Skeletal muscle satellite cell (primary cell): ENCODE measurements around the gene E2F3.

Source experiments
- H3K27me3 ChIP-seq: 2 replicates; pipeline ENCODE4 v1.7.0; 2013; ENCODE audit warnings: low read length; ENCODE audit not compliant: control insufficient read depth, insufficient read depth
- H3K36me3 ChIP-seq: 2 replicates; pipeline ENCODE4 v1.7.0; 2013; ENCODE audit warnings: mild to moderate bottlenecking, control low read depth, low read length; ENCODE audit not compliant: insufficient read depth
- H3K4me1 ChIP-seq: 2 replicates; pipeline ENCODE4 v1.7.0; 2013; ENCODE audit warnings: low read length; ENCODE audit not compliant: control insufficient read depth, insufficient read depth
- H3K4me2 ChIP-seq: 2 replicates; pipeline ENCODE4 v1.7.0; 2013; ENCODE audit warnings: mild to moderate bottlenecking, low read length
- H3K4me3 ChIP-seq: 2 replicates; pipeline ENCODE4 v1.7.0; 2013; ENCODE audit warnings: low read length
- H3K9ac ChIP-seq: 2 replicates; pipeline ENCODE4 v1.7.0; 2013; ENCODE audit warnings: mild to moderate bottlenecking, low read depth, low read length, moderate library complexity
- H3K9me3 ChIP-seq: replicated peaks from 2 replicates; pipeline ENCODE4 v1.7.0; 2013; ENCODE audit warnings: mild to moderate bottlenecking, control low read depth, low read length

E2F3 gene

DNA sequence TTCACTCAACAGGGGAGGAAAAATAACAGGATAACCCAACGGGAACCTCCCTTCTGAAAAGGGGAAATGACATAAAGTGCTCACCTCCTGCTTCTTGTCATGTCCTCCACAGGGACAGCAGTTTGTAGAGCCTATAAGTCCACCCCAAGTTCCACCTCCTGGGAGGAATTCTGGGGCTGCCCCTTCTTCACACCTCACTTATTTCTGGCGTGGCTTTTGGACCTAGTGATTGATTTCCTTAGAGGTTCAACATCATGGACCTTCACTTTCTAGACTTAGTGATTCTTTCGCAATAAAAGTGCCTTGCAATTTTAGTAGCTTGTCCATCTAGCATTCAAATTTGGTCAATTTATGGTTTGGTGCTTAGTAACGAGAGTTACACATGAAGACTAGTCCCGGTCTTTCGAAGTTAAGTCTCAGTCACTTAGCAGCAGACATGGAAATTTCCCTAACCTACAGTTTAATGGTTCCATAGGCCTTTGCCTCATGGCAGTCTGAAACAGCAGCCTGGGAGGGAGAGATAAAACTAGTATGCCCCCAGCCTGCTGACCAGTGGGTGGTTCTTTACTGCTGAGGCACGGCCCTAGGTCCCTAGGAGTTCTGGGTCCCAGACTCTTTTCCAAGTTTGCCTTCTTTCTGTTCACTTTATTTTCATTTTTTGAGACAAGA lies 73.3 kb downstream of the E2F3 start:
- H3K4me3 ChIP-seq: no peak overlapping the region
- no peak overlapping the region for H3K9ac ChIP-seq
- H3K9me3 ChIP-seq: no peaks in the 10 kb centered on the region
- peaks cover 9% of the 10 kb centered on the region for H3K36me3 ChIP-seq
- no peak overlapping the region for H3K4me2 ChIP-seq
- H3K4me1 ChIP-seq: no peaks in the 10 kb centered on the region
- no peaks in the 10 kb centered on the region for H3K27me3 ChIP-seq

DNA sequence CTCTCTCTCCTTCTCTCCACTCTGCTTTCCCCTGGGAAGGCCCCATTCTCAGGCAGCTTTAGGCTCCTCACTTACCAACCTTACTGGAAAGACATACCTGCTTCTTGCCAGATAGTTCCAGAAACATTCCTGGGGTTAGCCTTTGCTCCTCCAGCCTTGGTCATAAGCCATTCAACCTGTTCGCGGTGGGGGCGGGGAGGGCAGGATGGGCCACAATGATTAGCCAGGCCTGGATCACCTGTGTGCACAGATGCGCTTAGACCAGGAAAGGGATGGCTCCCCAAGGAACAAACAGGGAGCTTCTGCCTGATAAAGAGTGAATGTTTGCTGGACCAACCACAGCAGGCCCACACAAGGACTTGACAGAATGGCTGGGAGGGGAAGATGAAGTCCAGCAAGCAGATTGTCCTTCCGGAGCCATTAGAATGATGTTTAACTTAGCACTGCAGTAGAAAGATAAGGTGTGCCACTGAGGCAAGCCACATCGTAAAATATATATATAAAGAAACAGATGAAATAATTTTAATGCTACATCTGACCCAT lies 74.9 kb downstream of the E2F3 start:
- no peaks in the 10 kb centered on the region for H3K9me3 ChIP-seq
- H3K4me1 ChIP-seq: no peaks in the 10 kb centered on the region
- H3K36me3 ChIP-seq: peaks cover 24% of the 10 kb centered on the region
- H3K9ac ChIP-seq: no peak overlapping the region
- H3K4me3 ChIP-seq: no peak overlapping the region
- no peaks in the 10 kb centered on the region for H3K27me3 ChIP-seq
- H3K4me2 ChIP-seq: no peak overlapping the region

GRCh38 chr6:20477485-20477884 lies 75.8 kb downstream of the E2F3 start:
- H3K36me3 ChIP-seq: peaks cover 32% of the 10 kb centered on the region
- H3K27me3 ChIP-seq: no peaks in the 10 kb centered on the region
- H3K4me3 ChIP-seq: no peak overlapping the region
- no peaks in the 10 kb centered on the region for H3K9me3 ChIP-seq
- no peaks in the 10 kb centered on the region for H3K4me1 ChIP-seq
- H3K9ac ChIP-seq: no peak overlapping the region
- no peak overlapping the region for H3K4me2 ChIP-seq

DNA sequence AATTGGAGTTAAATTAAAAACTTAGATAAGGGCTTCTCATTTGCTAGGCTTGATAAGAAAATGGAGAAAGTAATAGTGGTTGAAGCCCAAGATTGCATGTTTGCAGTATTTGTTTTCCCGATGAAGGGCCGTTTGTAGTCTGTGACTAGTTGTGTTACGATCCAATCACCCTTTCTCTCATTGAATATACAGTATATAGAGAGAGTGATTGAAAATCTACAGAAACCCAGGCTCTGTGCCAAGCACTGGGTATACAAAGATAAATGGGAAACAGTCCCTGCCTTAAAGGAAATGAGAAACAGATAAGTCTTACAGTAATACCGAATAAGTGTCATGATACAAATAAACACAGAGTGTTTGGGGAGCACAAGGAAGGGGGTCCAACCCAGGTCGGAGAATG lies 77.4 kb downstream of the E2F3 start:
- H3K9ac ChIP-seq: no peak overlapping the region
- H3K4me2 ChIP-seq: no peak overlapping the region
- H3K36me3 ChIP-seq: peaks cover 46% of the 10 kb centered on the region
- H3K27me3 ChIP-seq: no peaks in the 10 kb centered on the region
- H3K4me3 ChIP-seq: no peak overlapping the region
- H3K4me1 ChIP-seq: no peaks in the 10 kb centered on the region
- no peaks in the 10 kb centered on the region for H3K9me3 ChIP-seq

DNA sequence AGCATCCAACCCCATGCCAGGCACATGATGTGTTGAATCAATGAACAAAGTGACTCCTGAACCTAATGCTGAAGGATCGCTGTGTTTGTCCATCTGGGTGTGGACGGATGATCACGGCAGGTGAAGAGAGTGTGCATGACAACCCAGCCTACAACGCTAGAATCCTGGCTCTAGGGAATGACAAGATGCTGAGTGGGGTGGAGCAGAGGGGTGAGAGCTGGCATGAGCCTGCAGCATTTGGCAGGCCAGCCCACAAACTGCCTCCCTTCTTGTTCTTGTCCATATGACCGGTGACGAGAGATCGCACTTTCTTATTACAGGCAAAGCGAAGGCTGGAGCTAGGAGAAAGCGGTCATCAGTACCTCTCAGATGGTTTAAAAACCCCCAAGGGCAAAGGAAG lies 77.8 kb downstream of the E2F3 start:
- Histone ChIP-seq H3K27me3 (no peaks in the 10 kb centered on the region), H3K4me2 (no peak overlapping the region), H3K9me3 (no peaks in the 10 kb centered on the region), H3K4me3 (no peak overlapping the region), H3K9ac (no peak overlapping the region), H3K4me1 (no peaks in the 10 kb centered on the region), H3K36me3 (peaks cover 48% of the 10 kb centered on the region)

DNA sequence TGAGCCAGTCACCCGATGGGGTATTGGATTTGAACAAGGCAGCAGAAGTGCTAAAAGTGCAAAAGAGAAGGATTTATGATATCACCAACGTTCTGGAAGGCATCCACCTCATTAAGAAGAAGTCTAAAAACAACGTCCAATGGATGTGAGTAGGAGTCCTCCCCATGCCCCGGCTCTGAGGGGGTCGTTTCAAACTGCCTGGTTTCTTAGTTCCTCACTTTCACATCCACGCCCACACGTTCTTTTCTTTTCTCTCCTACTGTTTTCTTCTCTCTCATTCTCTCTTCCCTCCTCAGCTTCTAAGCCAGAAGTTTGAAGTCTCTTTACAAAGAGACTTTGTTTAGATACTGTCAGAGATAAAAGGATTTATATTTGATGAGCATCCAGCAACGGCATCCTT lies 79.6 kb downstream of the E2F3 start:
- H3K4me3 ChIP-seq: no peak overlapping the region
- no peaks in the 10 kb centered on the region for H3K9me3 ChIP-seq
- no peaks in the 10 kb centered on the region for H3K27me3 ChIP-seq
- no peak overlapping the region for H3K9ac ChIP-seq
- H3K4me1 ChIP-seq: no peaks in the 10 kb centered on the region
- H3K4me2 ChIP-seq: no peak overlapping the region
- H3K36me3 ChIP-seq: peaks cover 58% of the 10 kb centered on the region

- H3K4me2 ChIP-seq: no peak overlapping the region
- H3K27me3 ChIP-seq: no peaks in the 10 kb centered on the region
- H3K9me3 ChIP-seq: no peaks in the 10 kb centered on the region
- no peak overlapping the region for H3K9ac ChIP-seq
- peaks cover 77% of the 10 kb centered on the region for H3K36me3 ChIP-seq
- H3K4me1 ChIP-seq: no peaks in the 10 kb centered on the region
- no peak overlapping the region for H3K4me3 ChIP-seq
Observed at GRCh38 chr6:20483887-20484497, 82.3 kb downstream of the E2F3 start.

GRCh38 chr6:20486641-20487040 lies 85.0 kb downstream of the E2F3 start:
- no peak overlapping the region for H3K4me3 ChIP-seq
- H3K4me1 ChIP-seq: no peaks in the 10 kb centered on the region
- peaks cover 76% of the 10 kb centered on the region for H3K36me3 ChIP-seq
- no peak overlapping the region for H3K4me2 ChIP-seq
- no peaks in the 10 kb centered on the region for H3K27me3 ChIP-seq
- H3K9ac ChIP-seq: no peak overlapping the region
- no peaks in the 10 kb centered on the region for H3K9me3 ChIP-seq

DNA sequence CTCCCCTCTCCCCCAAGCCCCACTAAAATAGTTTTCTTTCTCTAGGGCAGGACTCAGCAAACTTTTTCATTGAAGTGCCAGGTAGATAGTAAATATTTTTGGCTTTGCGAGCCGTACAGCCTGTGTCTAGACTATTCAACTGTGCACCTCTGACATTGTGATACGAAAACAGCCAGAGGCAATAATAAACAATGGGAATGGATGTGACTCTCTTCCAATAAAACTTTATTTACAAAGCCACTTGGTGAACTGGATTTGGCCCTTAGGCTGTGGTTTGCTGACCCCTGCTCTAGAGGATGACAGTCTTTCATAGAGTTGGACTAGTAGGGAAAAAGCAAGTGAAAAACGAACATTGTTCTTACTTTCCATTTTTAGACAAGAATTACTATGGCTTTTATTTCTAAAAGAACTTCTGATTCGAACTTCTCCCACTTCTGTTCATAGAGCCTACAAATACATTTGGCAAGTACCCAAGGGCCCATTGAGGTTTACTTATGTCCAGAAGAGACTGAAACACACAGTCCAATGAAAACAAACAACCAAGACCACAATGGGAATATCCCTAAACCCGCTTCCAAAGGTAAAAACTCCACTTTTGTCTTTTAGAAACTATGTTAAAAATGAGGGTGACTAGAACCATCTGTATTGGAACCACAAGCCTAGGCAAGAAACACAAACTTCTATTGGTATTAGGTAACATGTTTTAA lies 86.1 kb downstream of the E2F3 start:
- Histone ChIP-seq H3K36me3 (peaks cover 73% of the 10 kb centered on the region), H3K4me2 (no peak overlapping the region), H3K4me3 (no peak overlapping the region), H3K9ac (no peak overlapping the region), H3K27me3 (no peaks in the 10 kb centered on the region), H3K4me1 (no peaks in the 10 kb centered on the region), H3K9me3 (no peaks in the 10 kb centered on the region)

DNA sequence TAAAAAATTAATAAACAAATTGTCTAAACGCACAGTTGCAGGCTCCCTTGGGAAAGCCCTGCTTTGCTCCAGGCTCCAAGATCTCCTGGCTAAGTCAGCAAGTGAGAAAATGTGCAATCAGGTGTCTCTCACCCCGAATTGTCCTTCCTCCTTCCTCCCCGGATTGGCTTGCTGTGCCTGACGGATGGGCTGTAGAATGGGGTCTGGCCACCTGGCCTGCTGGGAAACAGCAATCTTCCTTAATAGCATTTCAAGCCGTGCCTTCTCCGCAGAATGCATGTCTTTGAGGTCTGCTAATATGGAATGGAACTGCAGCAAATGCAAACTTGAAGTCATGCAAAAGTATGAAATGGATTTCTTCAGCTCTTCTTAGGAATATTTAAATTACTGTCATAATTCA lies 88.9 kb downstream of the E2F3 start:
- Histone ChIP-seq H3K4me2 (no peak overlapping the region), H3K9ac (no peak overlapping the region), H3K4me1 (no peaks in the 10 kb centered on the region), H3K9me3 (no peaks in the 10 kb centered on the region), H3K36me3 (peaks cover 55% of the 10 kb centered on the region), H3K4me3 (no peak overlapping the region), H3K27me3 (no peaks in the 10 kb centered on the region)

DNA sequence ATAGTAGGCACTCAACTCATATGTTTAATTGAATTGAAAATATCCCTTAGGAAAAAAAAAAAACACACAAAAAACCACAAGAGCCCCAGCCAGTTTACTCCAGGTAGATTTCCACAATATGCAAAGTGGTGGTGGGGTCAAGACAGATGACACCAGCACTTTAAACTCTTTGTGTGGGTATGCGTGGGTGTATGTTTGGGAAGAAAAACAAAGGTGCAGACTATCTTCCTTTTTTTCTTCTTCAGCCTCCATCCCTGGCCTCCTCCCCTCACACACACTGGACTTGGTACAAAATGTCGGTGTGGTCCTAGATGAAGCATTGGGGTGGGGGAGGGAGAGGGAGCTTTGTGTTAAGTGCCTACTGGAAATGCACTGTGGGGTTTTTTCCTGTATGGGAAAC lies 90.4 kb downstream of the E2F3 start:
- Histone ChIP-seq H3K4me3 (no peak overlapping the region), H3K9me3 (no peaks in the 10 kb centered on the region), H3K27me3 (no peaks in the 10 kb centered on the region), H3K9ac (no peak overlapping the region), H3K4me2 (no peak overlapping the region), H3K4me1 (no peaks in the 10 kb centered on the region), H3K36me3 (peaks cover 47% of the 10 kb centered on the region)
